NCI-H1048 (cell line): ENCODE measurements around the gene FYB2.

ENCODE experiments used
- DNase-seq: peaks from one replicate; lab custom pipeline; 2025; lab: John Stamatoyannopoulos, UW

Gene FYB2

GRCh38 chr1:56709995-56710394 is 109.2 kb downstream of the FYB2 start:
- no peak for DNase-seq

- no peak for DNase-seq
Measured at GRCh38 chr1:56709269-56709880, 109.8 kb downstream of the FYB2 start.

GRCh38 chr1:56707379-56707778 is 111.8 kb downstream of the FYB2 start:
- no peak for DNase-seq

GRCh38 chr1:56703747-56704146 is 115.5 kb downstream of the FYB2 start:
- DNase-seq: no peak

- no peak for DNase-seq
Measured at GRCh38 chr1:56696663-56697062, 122.5 kb downstream of the FYB2 start.

GRCh38 chr1:56688522-56689026 is 130.6 kb downstream of the FYB2 start:
- DNase-seq: no peak

GRCh38 chr1:56686169-56686568 is 133.0 kb downstream of the FYB2 start:
- no peak for DNase-seq

GRCh38 chr1:56683569-56683968 is 135.6 kb downstream of the FYB2 start:
- no peak for DNase-seq

- no peak for DNase-seq
Measured at GRCh38 chr1:56676571-56677035, 142.6 kb downstream of the FYB2 start.

- DNase-seq: no peak
Measured at GRCh38 chr1:56675763-56676162, 143.4 kb downstream of the FYB2 start.

GRCh38 chr1:56672579-56672978 is 146.6 kb downstream of the FYB2 start:
- DNase-seq: no peak

GRCh38 chr1:56671542-56671941 is 147.7 kb downstream of the FYB2 start:
- DNase-seq: no peak

GRCh38 chr1:56671085-56671484 is 148.1 kb downstream of the FYB2 start:
- DNase-seq: no peak

GRCh38 chr1:56670350-56670749 is 148.9 kb downstream of the FYB2 start:
- no peak for DNase-seq
